Measurements from ENCODE around the gene TRAPPC11.

The TRAPPC11 gene

DNA sequence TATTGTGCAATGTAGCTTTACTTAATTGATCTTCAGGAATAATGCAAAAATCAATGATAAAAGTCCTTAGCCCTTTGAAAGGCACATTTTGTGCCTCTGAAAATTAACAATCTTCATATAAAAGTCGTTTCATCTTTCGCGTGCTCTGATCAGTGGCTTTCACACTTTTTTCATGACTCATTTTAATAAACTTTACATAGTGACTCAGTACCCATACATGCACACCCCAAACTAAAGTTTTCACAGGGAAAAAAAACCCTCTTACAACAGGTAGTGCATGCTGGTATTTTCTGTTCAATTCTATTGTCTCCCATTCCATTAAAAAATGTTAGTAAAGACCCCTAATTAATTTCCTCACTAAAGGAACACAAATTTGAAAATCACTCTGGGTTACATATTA, 21.6 kb upstream of the TRAPPC11 start:
- DNase-seq (ENCODE audit: low read depth): no peak

DNA sequence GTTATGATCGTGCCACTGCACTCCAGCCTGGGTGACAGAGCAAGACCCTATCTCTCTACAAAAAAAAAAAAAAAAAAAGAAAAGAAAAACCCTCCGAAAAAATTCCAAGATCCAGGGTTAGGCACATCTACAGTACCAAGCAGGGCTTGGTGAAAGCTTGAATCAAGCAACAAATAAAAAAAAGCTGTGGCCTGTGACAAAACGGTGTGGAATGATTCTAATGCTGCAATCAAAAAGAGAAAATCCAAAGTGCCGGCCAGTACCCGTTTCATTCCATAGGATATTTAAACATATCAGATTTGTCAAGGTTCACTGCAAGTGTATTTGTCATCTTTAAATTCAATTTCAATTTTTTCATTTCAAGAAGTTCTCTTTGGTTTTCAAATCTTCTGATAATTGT, 20.7 kb upstream of the TRAPPC11 start:
- DNase-seq (ENCODE audit: low read depth): no peak

DNA sequence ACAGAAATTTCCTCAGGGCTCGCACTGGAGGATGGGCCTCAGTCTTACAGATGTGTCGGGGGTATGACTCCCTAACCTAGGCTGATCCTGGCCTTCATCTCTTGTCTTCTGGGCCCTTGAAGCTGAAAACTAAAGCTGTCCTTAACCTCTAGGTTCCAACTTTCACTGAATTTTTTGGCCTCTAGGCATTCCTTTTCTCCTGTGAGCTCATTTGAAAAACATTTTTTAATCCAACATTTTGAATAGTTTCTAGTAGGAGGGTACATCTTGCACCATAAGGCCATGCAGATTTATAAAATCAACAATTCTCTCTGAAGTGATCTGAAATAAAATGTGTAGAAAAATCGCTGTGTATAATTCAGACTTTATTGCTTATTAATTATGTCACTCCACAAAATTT, 19.8 kb upstream of the TRAPPC11 start:
- DNase-seq (ENCODE audit: low read depth): no peak

GRCh38 chr4:183645326-183645725, 13.8 kb upstream of the TRAPPC11 start:
- no peak for DNase-seq (ENCODE audit: low read depth)

DNA sequence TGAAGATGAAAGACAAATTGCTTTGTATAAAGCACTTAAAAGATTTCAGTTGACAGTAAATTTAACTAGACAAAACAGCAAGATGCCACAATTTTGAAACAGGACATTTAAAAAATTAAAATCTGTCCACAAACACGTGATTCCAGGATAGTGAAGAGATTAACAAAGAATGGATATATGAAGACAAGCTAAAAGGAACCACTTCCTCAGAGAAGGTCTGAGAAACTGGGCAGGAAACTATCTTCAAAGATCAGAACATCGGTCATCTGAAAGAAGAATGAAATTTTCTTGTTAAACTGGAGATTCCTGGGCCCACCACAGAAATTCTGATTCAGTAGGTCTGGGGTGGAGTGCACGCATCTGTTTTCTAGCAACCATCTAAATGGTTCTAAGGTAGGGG, 1.5 kb upstream of the TRAPPC11 start:
- DNase-seq (ENCODE audit: low read depth): no peak

DNA sequence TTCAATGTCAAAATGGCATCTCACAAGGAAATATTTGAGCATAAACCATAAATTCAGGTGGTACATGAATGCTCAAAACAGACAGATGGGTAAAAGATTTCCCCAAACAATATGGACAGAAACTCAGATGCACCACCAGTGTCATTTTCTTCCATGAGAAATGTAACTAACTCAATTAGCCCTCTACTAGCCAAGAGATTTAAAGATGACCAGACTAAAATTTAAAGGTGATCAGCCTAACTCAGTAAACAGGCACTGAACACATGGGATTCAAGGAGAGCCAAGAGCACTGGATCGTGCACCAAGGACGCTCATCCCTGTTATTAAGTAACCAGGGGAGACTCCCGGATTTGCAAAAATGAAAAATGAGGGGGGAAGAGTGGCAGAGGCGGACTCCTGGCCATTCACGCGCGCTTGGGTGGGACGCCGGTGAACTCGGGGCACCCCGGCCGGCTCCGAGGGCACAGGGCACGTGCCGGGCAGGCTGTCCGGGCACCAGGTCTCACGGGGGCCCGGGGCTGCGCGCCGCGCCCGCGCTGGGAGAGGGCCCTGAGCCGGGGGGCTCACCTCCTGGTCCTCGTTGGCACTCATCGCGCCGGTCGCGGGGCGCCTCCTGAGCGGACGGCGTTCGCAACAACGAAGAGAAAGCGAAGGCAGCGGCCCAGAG, 598 bp upstream of the TRAPPC11 start:
- DNase-seq (ENCODE audit: low read depth): no peak

DNA sequence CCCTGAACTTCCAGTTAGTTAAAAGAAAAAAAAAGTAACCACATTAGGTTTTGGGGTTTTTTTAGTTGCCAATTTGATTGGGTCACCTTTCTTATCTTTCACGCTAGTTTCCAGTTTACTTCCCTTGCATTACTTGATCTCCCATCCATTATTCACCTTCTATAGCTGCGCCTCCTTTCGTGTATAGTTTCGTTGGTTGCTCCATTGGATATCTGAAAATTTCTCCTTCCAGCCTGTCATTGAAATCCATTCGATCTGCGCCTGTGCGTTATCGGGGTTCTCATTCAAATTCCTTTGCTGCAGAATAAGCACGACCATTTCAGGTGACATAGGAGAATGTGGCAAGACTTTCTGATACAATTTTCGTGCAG, 764 bp downstream of the TRAPPC11 start:
- DNase-seq (ENCODE audit: low read depth): no peak

DNA sequence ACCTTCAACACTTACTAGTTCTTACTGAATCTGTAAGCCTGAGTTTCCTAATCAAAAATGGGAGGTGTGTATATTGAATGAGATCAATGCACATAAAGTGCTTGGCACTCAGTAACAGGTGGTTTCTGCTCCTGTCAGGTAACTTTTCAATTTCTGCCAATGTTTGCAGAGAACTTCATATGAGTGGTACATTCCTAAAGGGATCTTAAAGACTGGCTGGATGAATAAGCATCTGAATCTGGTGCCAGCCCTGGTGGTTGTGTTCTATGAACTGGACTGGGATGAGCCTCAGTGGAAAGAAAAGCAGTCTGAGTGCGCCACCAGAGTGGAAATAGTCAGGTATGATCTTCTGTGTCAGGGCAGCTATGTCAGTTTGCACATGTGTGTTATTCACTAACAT, 7.0 kb downstream of the TRAPPC11 start:
- DNase-seq (ENCODE audit: low read depth): no peak

- DNase-seq (ENCODE audit: low read depth): no peak
Measured at GRCh38 chr4:183670251-183670650, 11.2 kb downstream of the TRAPPC11 start.

- DNase-seq (ENCODE audit: low read depth): no peak
Measured at GRCh38 chr4:183670960-183671555, 12.0 kb downstream of the TRAPPC11 start.

DNA sequence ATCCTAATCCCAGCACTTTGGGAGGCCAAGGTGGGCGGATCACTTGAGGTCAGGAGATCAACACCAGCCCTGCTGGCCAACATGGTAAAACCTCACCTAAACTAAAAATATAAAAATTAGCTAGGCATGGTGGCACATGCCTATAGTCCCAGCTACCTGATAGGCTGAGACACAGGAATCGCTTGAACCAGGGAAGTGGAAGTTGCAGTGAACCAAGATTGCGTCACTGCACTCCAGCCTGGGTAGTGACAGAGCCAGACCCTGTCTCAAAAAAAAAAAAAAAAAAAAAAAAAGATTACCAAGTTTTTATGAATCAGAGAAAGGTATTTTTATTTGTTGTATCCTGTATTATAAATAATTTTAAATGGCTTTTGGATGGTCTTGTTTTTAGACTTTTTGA, 15.1 kb downstream of the TRAPPC11 start:
- no peak for DNase-seq (ENCODE audit: low read depth)

DNA sequence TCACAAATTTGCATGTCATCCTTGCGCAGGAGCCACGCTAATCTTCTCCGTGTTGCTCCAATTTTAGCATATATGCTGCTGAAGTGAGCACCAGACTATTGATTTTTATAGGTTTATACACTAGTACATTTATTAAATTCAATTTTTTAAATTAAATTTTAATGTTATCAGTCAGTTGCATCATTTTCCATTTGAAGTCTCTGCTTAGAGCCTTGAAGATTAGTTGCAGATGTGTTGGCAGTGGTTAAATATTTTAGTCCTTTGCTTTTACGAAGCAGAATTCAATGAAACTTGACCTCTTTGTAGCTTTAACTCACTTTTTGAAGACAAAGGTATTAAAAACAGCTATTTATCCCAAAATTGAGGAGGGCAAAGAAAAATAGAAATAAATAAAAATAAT, 16.5 kb downstream of the TRAPPC11 start:
- no peak for DNase-seq (ENCODE audit: low read depth)

DNA sequence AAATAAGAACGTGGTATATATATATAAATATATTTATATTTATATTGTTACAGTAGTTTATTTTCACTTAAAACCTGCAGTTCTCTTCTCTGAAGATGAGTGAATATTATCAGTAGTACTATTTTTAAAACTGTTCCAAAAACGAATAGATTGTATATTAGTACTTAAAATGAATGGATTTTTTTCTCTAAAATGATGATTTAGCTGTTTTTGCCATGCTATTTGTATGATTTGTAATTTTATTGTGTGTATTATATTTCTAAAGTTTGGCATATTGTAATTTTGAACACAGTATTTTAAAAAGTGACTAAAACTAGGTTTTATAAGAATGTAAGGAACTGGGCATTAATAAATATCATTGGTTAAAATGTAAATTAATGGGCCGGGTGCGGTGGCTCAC, 22.0 kb downstream of the TRAPPC11 start:
- DNase-seq (ENCODE audit: low read depth): no peak

DNA sequence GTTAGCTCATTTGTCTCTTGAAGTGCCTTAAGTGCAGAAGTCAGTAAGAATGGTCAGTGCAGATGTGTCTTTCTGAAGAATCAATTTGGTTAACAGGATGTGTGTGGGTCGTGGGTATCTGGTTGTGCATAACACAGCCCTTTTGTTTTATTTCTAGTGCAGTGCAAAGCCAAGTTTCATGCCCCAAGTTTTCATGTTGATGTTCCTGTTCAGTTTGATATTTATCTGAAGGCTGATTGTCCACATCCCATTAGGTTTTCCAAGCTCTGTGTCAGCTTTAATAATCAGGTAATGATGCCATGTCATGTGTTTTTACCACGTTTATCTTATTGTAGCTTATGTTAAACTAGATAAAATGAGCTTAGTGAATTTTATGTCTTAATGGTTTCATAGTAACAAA, 27.4 kb downstream of the TRAPPC11 start:
- no peak for DNase-seq (ENCODE audit: low read depth)

DNA sequence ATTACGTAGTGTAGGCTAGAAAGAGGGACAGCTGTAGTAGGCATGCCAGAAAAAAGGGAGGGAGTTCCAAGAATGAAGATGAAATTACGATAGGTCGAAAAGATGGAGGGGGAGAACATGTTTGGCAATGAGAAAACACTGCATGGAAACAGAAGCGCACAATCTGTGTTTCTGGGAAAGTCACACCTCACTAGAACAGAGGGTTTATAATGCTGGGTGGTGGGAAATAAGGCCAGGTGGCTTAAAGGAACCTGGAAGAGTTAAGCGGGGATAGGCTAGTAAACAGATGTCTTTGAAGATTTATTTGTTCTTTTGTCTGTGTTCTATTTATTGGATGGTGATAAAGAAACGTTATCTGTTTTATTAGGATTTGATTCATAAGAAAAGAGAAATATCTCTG, 29.1 kb downstream of the TRAPPC11 start:
- no peak for DNase-seq (ENCODE audit: low read depth)

GRCh38 chr4:183691006-183691405, 31.9 kb downstream of the TRAPPC11 start:
- DNase-seq (ENCODE audit: low read depth): no peak

GRCh38 chr4:183691897-183692296, 32.8 kb downstream of the TRAPPC11 start:
- no peak for DNase-seq (ENCODE audit: low read depth)

DNA sequence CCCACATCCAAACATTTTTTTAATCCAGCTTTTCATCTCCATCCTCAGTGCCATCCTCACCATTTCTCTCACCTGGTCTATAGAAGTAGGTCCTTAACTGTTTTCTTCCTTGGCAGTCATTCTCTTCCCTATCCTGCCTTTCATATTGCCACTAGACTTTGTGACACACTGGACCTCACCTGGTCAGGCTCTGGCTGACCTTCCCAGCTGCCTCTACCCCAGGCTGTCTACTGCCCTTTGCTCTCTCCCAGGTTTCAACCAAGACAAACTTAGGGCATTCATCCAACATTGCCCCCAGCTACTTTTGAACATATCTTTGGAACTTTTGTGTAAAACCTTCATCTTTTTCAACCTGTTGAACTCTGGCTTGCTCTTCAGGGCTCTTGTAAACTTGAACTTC, 39.8 kb downstream of the TRAPPC11 start:
- no peak for DNase-seq (ENCODE audit: low read depth)

- DNase-seq (ENCODE audit: low read depth): no peak
Measured at GRCh38 chr4:183700407-183700806, 41.3 kb downstream of the TRAPPC11 start.

DNA sequence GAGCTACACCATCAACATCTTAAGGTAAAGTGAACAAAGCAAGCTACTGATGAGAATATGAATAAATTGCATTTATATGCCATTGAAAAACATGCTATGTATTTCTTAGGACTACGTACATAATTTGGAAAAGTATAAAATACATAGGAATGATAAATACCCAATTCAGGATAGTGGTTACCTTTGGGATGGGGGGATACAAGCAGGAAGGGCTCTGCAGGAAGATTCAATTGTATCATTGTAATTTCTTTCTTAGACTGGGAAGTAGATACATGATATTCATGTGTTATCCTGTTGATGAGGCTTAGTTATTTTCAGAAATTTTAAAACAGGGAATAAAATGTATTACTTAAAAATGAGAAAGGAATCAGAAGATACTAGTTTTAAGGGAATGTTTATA, 43.4 kb downstream of the TRAPPC11 start:
- DNase-seq (ENCODE audit: low read depth): no peak

- DNase-seq (ENCODE audit: low read depth): no peak
Measured at GRCh38 chr4:183714626-183715025, 55.5 kb downstream of the TRAPPC11 start.

GRCh38 chr4:183716302-183716701, 57.2 kb downstream of the TRAPPC11 start:
- no peak for DNase-seq (ENCODE audit: low read depth)

- no peak for DNase-seq (ENCODE audit: low read depth)
Measured at GRCh38 chr4:183718876-183719275, 59.8 kb downstream of the TRAPPC11 start.
